ENCODE data around the gene RFX4.

The RFX4 gene

GRCh38 chr12:106767954-106768822 is 185.4 kb downstream of the RFX4 start:
- no peak for DNase-seq

- no peak for DNase-seq
These were observed 186.3 kb downstream of the RFX4 start for GRCh38 chr12:106769078-106769477.

GRCh38 chr12:106769546-106769945 is 186.7 kb downstream of the RFX4 start:
- DNase-seq: no peak

- no peak for DNase-seq
These were observed 188.6 kb downstream of the RFX4 start for GRCh38 chr12:106771425-106771824.

- no peak for DNase-seq
These were observed 190.6 kb downstream of the RFX4 start for GRCh38 chr12:106773286-106774004.

GRCh38 chr12:106774005-106774807 is 191.4 kb downstream of the RFX4 start, which contains the start of gene RIC8B:
TSS of gene RIC8B (plus strand) at chr12:106774682. CDS start at chr12:106774746, 64 bp downstream.
- DNase-seq: peak; percentile 84

GRCh38 chr12:106774808-106775524 is 192.2 kb downstream of the RFX4 start:
- peak; percentile 16 for DNase-seq

GRCh38 chr12:106776897-106777296 is 194.1 kb downstream of the RFX4 start:
- no peak for DNase-seq

- DNase-seq: no peak
These were observed 197.3 kb downstream of the RFX4 start for GRCh38 chr12:106780010-106780631.

- DNase-seq: no peak
These were observed 199.8 kb downstream of the RFX4 start for GRCh38 chr12:106782619-106783018.

- no peak for DNase-seq
These were observed 200.7 kb downstream of the RFX4 start for GRCh38 chr12:106783515-106783914.

- no peak for DNase-seq
These were observed 207.2 kb downstream of the RFX4 start for GRCh38 chr12:106790020-106790419.

- no peak for DNase-seq
These were observed 208.7 kb downstream of the RFX4 start for GRCh38 chr12:106791531-106791930.

- no peak for DNase-seq
These were observed 211.6 kb downstream of the RFX4 start for GRCh38 chr12:106794369-106794768.

GRCh38 chr12:106801167-106801708 is 218.4 kb downstream of the RFX4 start:
- DNase-seq: no peak

GRCh38 chr12:106801830-106802533 is 219.2 kb downstream of the RFX4 start:
- no peak for DNase-seq

GRCh38 chr12:106804668-106805067 is 221.9 kb downstream of the RFX4 start:
- no peak for DNase-seq

Measured in KG1 (cell line).